SH-SY5Y (cell line): ENCODE results near the gene PDGFRA.

Source experiments
- GATA2 ChIP-seq: IDR thresholded peaks from 2 replicates; pipeline ENCODE4 v1.6.1; 2011; ENCODE audit warnings: mild to moderate bottlenecking, low read depth, low read length
- GATA3 ChIP-seq: IDR thresholded peaks from 2 replicates; pipeline ENCODE4 v1.6.1; 2011; ENCODE audit warnings: low read depth, mild to moderate bottlenecking, low read length, moderate library complexity

DNA sequence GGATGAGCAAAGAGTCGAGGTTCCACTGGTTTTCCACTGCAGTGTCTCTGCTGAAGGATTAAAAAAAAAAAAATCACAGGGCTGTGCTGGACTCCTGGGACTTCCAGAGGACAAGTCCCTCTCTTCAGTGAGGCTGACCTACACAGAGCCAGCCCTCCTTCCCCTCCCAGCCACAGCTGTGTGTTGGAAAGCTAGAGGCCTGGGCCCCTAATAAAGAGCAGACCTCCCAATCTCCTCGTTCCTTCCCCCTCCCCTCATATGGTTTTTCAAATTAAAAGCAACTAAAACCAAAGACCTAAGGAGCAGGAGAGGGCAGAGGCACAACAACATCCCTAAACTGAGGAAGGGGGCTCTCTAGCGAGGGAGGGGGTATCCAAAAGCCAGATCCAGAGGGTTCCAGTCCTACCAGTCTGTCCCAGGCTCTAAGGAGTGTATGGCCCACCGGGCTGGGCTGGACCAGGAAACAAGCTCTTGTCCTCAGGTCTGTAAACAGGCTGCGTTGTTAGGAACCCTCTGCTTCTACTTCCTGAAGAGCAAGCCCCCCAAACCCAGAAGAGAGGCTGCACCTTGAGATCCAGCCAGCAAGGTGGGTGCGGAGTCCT lies 4.0 kb upstream of the PDGFRA start:
- TF ChIP-seq GATA2 (no peak), GATA3 (no peak)
